CD4-positive, CD25-positive, alpha-beta regulatory T cell (primary cell): ENCODE measurements around the gene SF3A1. TPM values are rescaled to one million over a fixed set of nuclear protein-coding genes. Genes with fewer than 3 reads are reported as not detected.

Source experiments
- ATAC-seq, 2 donors: fragments of 150-1000 bp; cut with Tn5 transposase; one replicate each; pipeline ENCODE4 v1.10.0; 2021; ENCODE audit warnings: low read depth in 2 of 2, moderate number of reproducible peaks in 2 of 2, moderate library complexity in 1 of 2
- DNase-seq, 3 donors: peaks; one replicate each; pipeline versions ENCODE4 v3.0.0 to v3.0.0-alpha.2; 2012 to 2022; ENCODE audit warnings: mixed read lengths in 1 of 3
- H3K27ac ChIP-seq: one replicate; pipeline ENCODE4 v1.7.0; 2013; ENCODE audit warnings: mild to moderate bottlenecking, low read length; ENCODE audit not compliant: insufficient read depth, poor library complexity, severe bottlenecking
- H3K27me3 ChIP-seq: one replicate; pipeline ENCODE4 v1.7.0; 2013; ENCODE audit warnings: low read length; ENCODE audit not compliant: control insufficient read depth, insufficient read depth
- H3K36me3 ChIP-seq: one replicate; pipeline ENCODE4 v1.7.0; 2013; ENCODE audit warnings: mild to moderate bottlenecking, low read length, moderate library complexity; ENCODE audit not compliant: control insufficient read depth, insufficient read depth
- H3K4me1 ChIP-seq: 2 replicates; pipeline ENCODE4 v1.7.0; 2013; ENCODE audit warnings: mild to moderate bottlenecking, low read length; ENCODE audit not compliant: insufficient read depth, control insufficient read depth, poor library complexity, severe bottlenecking
- H3K4me3 ChIP-seq: one replicate; pipeline ENCODE4 v1.7.0; 2013; ENCODE audit warnings: low read depth, mild to moderate bottlenecking, low read length, moderate library complexity
- H3K9me3 ChIP-seq, 2 experiments: 1 replicate in 1 of 2; 2 replicates in 1 of 2; pipeline ENCODE4 v1.7.0; 2013; ENCODE audit warnings: low read length in 2 of 2, mild to moderate bottlenecking in 1 of 2, moderate library complexity in 1 of 2; ENCODE audit not compliant: control insufficient read depth in 2 of 2
- H3K27ac Mint-ChIP-seq, 3 donors: one replicate each; pipeline ENCODE4 v1.8.0; 2020 to 2022; ENCODE audit warnings: mild to moderate bottlenecking in 3 of 3, mixed read lengths in 3 of 3, moderate library complexity in 2 of 3
- H3K27me3 Mint-ChIP-seq: one replicate; pipeline ENCODE4 v1.8.0; 2022; ENCODE audit warnings: mild to moderate bottlenecking, mixed read lengths
- H3K36me3 Mint-ChIP-seq: one replicate; pipeline ENCODE4 v1.8.0; 2020; ENCODE audit warnings: mixed read lengths
- H3K4me1 Mint-ChIP-seq, 4 donors: one replicate each; pipeline ENCODE4 v1.8.0; 2020 to 2022; ENCODE audit warnings: mixed read lengths in 4 of 4, mild to moderate bottlenecking in 1 of 4
- H3K4me3 Mint-ChIP-seq, 4 donors: one replicate each; pipeline ENCODE4 v1.8.0; 2020 to 2022; ENCODE audit warnings: mild to moderate bottlenecking in 4 of 4, mixed read lengths in 4 of 4, moderate library complexity in 3 of 4
- H3K9me3 Mint-ChIP-seq, 7 donors: one replicate each; pipeline ENCODE4 v1.8.0; 2020 to 2022; ENCODE audit warnings: mixed read lengths in 7 of 7, mild to moderate bottlenecking in 3 of 7, moderate library complexity in 2 of 7
- polyA plus RNA-seq, 4 donors: library from polyadenylated mRNA; unstranded; fragments of 300-500 nt; fragmentation: Illumina TruSeq; gene quantifications; one replicate each; pipeline ENCODE4 v1.2.3, GENCODE V29; 2021
- total RNA-seq: library from RNA; stranded (reverse); gene quantifications from one replicate; pipeline ENCODE4 v1.2.3, GENCODE V29; 2022

SF3A1 gene
- total and polyA plus RNA-seq, 5 donors from 2014 or later = 66.6 to 389 (median 77.9) TPM

- peaks cover 86% of the 10 kb centered on the region for H3K36me3 ChIP-seq
- Mint-ChIP-seq H3K36me3 (peaks cover 44% of the 10 kb centered on the region), H3K27me3 (no peaks in the 10 kb centered on the region), H3K9me3 (no peaks in the 10 kb centered on the region), H3K27ac (peak overlapping the region; percentile 91 to 96 (median 95)), H3K4me3 (peak overlapping the region in 1 of 4 donors; percentile 35), H3K4me1 (peaks cover 6 to 83% (median 36%) of the 10 kb centered on the region in 4 donors)
- peak overlapping the region; percentile 62 for H3K27ac ChIP-seq
- H3K9me3 ChIP-seq = no peaks in the 10 kb centered on the region
- ATAC-seq = no peak
- H3K4me1 ChIP-seq = peaks cover 48% of the 10 kb centered on the region
- no peak for DNase-seq
- H3K27me3 ChIP-seq = no peaks in the 10 kb centered on the region
- H3K4me3 ChIP-seq = no peak overlapping the region
Observed at GRCh38 chr22:30297276-30297990, 59.3 kb downstream of the SF3A1 start.

- Histone ChIP-seq H3K4me3 (no peak overlapping the region), H3K27ac (peak overlapping the region; percentile 62), H3K36me3 (peaks cover 88% of the 10 kb centered on the region), H3K27me3 (no peaks in the 10 kb centered on the region), H3K4me1 (peaks cover 42% of the 10 kb centered on the region), H3K9me3 (no peaks in the 10 kb centered on the region)
- DNase-seq (no peak), ATAC-seq (no peak)
- H3K27me3 Mint-ChIP-seq = no peaks in the 10 kb centered on the region
- H3K4me1 Mint-ChIP-seq = peaks cover 5 to 80% (median 32%) of the 10 kb centered on the region in 4 donors
- H3K36me3 Mint-ChIP-seq = peaks cover 43% of the 10 kb centered on the region
- H3K4me3 Mint-ChIP-seq = peak overlapping the region in 3 of 4 donors; percentile 39 to 70 (median 68)
- peak overlapping the region; percentile 91 to 96 (median 92) for H3K27ac Mint-ChIP-seq
- H3K9me3 Mint-ChIP-seq = no peaks in the 10 kb centered on the region
Observed at GRCh38 chr22:30296833-30297232, 59.9 kb downstream of the SF3A1 start.

GRCh38 chr22:30296324-30296723 lies 60.4 kb downstream of the SF3A1 start:
- H3K27me3 ChIP-seq = no peaks in the 10 kb centered on the region
- Mint-ChIP-seq H3K27ac (peak overlapping the region; percentile 91 to 96 (median 92)), H3K36me3 (peaks cover 41% of the 10 kb centered on the region), H3K27me3 (no peaks in the 10 kb centered on the region), H3K4me3 (peak overlapping the region in 3 of 4 donors; percentile 39 to 70 (median 68)), H3K9me3 (no peaks in the 10 kb centered on the region), H3K4me1 (peaks cover 5 to 79% (median 29%) of the 10 kb centered on the region in 4 donors)
- ATAC-seq = peak in 1 of 2 donors; percentile 37
- peak in 1 of 3 donors; percentile 42 for DNase-seq
- peaks cover 41% of the 10 kb centered on the region for H3K4me1 ChIP-seq
- peaks cover 83% of the 10 kb centered on the region for H3K36me3 ChIP-seq
- no peak overlapping the region for H3K4me3 ChIP-seq
- H3K9me3 ChIP-seq = no peaks in the 10 kb centered on the region
- H3K27ac ChIP-seq = peak overlapping the region; percentile 62

- ATAC-seq = no peak
- Histone ChIP-seq H3K27ac (no peak overlapping the region), H3K27me3 (no peaks in the 10 kb centered on the region), H3K36me3 (peaks cover 75% of the 10 kb centered on the region), H3K4me1 (peaks cover 40% of the 10 kb centered on the region), H3K9me3 (no peaks in the 10 kb centered on the region), H3K4me3 (no peak overlapping the region)
- H3K27ac Mint-ChIP-seq = peak overlapping the region; percentile 67 to 92 (median 91)
- H3K4me3 Mint-ChIP-seq = peak overlapping the region in 2 of 4 donors; percentile 28 to 82
- peaks cover 5 to 74% (median 25%) of the 10 kb centered on the region in 4 donors for H3K4me1 Mint-ChIP-seq
- no peaks in the 10 kb centered on the region for H3K27me3 Mint-ChIP-seq
- H3K36me3 Mint-ChIP-seq = peaks cover 34% of the 10 kb centered on the region
- DNase-seq = no peak
- no peaks in the 10 kb centered on the region for H3K9me3 Mint-ChIP-seq
Observed at GRCh38 chr22:30295576-30295975, 61.1 kb downstream of the SF3A1 start.

- peaks cover 5 to 74% (median 28%) of the 10 kb centered on the region in 4 donors for H3K4me1 Mint-ChIP-seq
- Histone ChIP-seq H3K27ac (no peak overlapping the region), H3K4me1 (peaks cover 47% of the 10 kb centered on the region), H3K9me3 (no peaks in the 10 kb centered on the region), H3K27me3 (no peaks in the 10 kb centered on the region), H3K4me3 (no peak overlapping the region), H3K36me3 (peaks cover 69% of the 10 kb centered on the region)
- H3K27ac Mint-ChIP-seq = peak overlapping the region in 2 of 3 donors; percentile 69 to 91
- no peaks in the 10 kb centered on the region for H3K27me3 Mint-ChIP-seq
- H3K36me3 Mint-ChIP-seq = peaks cover 34% of the 10 kb centered on the region
- DNase-seq (no peak), ATAC-seq (no peak)
- H3K9me3 Mint-ChIP-seq = no peaks in the 10 kb centered on the region
- H3K4me3 Mint-ChIP-seq = no peak overlapping the region
Observed at GRCh38 chr22:30294830-30295229, 61.9 kb downstream of the SF3A1 start.

- no peak overlapping the region for H3K4me3 ChIP-seq
- H3K27me3 ChIP-seq = no peaks in the 10 kb centered on the region
- H3K27me3 Mint-ChIP-seq = no peaks in the 10 kb centered on the region
- H3K9me3 Mint-ChIP-seq = no peaks in the 10 kb centered on the region
- H3K27ac ChIP-seq = no peak overlapping the region
- no peak overlapping the region for H3K4me3 Mint-ChIP-seq
- DNase-seq (no peak), ATAC-seq (no peak)
- H3K4me1 Mint-ChIP-seq = peaks cover 5 to 72% (median 27%) of the 10 kb centered on the region in 4 donors
- peaks cover 62% of the 10 kb centered on the region for H3K36me3 ChIP-seq
- H3K36me3 Mint-ChIP-seq = peaks cover 34% of the 10 kb centered on the region
- peaks cover 49% of the 10 kb centered on the region for H3K4me1 ChIP-seq
- no peaks in the 10 kb centered on the region for H3K9me3 ChIP-seq
- peak overlapping the region in 2 of 3 donors; percentile 55 to 62 for H3K27ac Mint-ChIP-seq
Observed at GRCh38 chr22:30294066-30294465, 62.6 kb downstream of the SF3A1 start.

GRCh38 chr22:30293026-30293425 lies 63.7 kb downstream of the SF3A1 start:
- peaks cover 8 to 68% (median 26%) of the 10 kb centered on the region in 4 donors for H3K4me1 Mint-ChIP-seq
- no peak overlapping the region for H3K27ac ChIP-seq
- no peaks in the 10 kb centered on the region for H3K27me3 Mint-ChIP-seq
- no peak for ATAC-seq
- H3K4me3 Mint-ChIP-seq = peak overlapping the region in 2 of 4 donors; percentile 6 to 51
- DNase-seq = no peak
- H3K9me3 Mint-ChIP-seq = no peaks in the 10 kb centered on the region
- H3K4me3 ChIP-seq = no peak overlapping the region
- peaks cover 27% of the 10 kb centered on the region for H3K36me3 Mint-ChIP-seq
- no peaks in the 10 kb centered on the region for H3K9me3 ChIP-seq
- H3K27me3 ChIP-seq = no peaks in the 10 kb centered on the region
- H3K27ac Mint-ChIP-seq = peak overlapping the region in 2 of 3 donors; percentile 61 to 82
- H3K4me1 ChIP-seq = peaks cover 54% of the 10 kb centered on the region
- H3K36me3 ChIP-seq = peaks cover 52% of the 10 kb centered on the region
